Measurements from ENCODE around the gene DCST1. TPM values are rescaled to one million over a fixed set of nuclear protein-coding genes. Genes with fewer than 3 reads are reported as not detected.

The DCST1 gene
- total RNA-seq, 1 donor from 2014 or later = not detected

DNA sequence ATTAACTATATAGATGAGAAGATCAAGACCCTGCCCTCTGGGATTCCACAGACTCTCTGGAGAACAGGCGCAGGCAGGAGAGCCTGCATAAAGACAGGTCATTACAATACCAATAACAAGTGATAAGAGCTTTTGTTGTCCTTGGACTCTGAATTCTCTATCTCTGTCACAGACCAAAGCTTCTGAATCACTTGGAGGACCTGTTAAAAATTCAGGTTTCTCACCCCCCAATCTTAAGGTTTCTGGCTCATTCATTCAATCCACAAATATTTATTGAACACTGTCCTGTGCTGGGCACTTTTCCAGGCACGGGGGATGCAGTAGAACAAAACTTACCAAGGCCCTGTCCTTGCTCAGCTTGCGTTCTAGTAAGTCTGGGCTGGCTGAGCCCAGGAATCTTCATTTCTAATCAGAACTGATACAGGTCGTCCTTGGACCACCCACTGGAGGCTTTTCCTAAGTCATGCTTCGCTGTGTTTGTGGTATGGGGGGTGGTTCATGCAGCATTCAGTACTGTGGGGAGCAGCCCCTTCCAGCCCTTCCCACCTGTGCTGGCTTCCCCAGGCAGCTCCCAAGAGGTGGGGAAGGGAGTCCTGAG is 31.3 kb downstream of the DCST1 start:
- Histone ChIP-seq H3K36me3 (ENCODE audit: control insufficient read depth, insufficient read depth, low read length) (no peaks in the 10 kb centered on the region), H3K27me3 (ENCODE audit: control insufficient read depth, insufficient read depth, low read length) (no peaks in the 10 kb centered on the region), H3K4me3 (ENCODE audit: low read depth, low read length) (no peak overlapping the region)
- no peak for DNase-seq (ENCODE audit: low read depth)
- TF ChIP-seq, protein P1, sequence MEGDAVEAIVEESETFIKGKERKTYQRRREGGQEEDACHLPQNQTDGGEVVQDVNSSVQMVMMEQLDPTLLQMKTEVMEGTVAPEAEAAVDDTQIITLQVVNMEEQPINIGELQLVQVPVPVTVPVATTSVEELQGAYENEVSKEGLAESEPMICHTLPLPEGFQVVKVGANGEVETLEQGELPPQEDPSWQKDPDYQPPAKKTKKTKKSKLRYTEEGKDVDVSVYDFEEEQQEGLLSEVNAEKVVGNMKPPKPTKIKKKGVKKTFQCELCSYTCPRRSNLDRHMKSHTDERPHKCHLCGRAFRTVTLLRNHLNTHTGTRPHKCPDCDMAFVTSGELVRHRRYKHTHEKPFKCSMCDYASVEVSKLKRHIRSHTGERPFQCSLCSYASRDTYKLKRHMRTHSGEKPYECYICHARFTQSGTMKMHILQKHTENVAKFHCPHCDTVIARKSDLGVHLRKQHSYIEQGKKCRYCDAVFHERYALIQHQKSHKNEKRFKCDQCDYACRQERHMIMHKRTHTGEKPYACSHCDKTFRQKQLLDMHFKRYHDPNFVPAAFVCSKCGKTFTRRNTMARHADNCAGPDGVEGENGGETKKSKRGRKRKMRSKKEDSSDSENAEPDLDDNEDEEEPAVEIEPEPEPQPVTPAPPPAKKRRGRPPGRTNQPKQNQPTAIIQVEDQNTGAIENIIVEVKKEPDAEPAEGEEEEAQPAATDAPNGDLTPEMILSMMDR (IDR thresholded peaks at IDR 0.05; ENCODE audit: insufficient read depth, low read length, poor library complexity, severe bottlenecking) = no peak

DNA sequence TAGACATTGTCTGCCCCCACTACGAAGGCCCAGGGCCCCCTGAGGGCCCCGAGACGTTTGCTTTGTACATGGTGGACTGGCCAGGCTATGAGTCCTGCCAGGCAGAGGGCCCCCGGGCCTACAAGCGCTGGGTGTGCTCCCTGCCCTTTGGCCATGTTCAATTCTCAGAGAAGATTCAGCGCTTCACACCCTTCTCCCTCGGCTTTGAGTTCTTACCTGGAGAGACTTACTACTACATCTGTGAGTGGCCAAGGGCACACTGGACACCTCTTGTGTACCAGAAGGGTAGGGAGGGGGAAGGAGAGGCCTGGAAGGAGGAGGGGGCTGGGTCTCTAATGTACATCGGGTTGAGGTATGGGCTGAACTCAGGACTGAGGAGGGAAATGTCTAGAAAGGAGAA is 33.2 kb downstream of the DCST1 start:
- H3K36me3 ChIP-seq (ENCODE audit: control insufficient read depth, insufficient read depth, low read length) = no peaks in the 10 kb centered on the region
- H3K4me3 ChIP-seq (ENCODE audit: low read depth, low read length) = no peak overlapping the region
- DNase-seq (ENCODE audit: low read depth) = no peak
- TF ChIP-seq, protein P1 (IDR thresholded peaks at IDR 0.05; ENCODE audit: insufficient read depth, low read length, poor library complexity, severe bottlenecking) = no peak
- peaks cover 2% of the 10 kb centered on the region for H3K27me3 ChIP-seq (ENCODE audit: control insufficient read depth, insufficient read depth, low read length)

DNA sequence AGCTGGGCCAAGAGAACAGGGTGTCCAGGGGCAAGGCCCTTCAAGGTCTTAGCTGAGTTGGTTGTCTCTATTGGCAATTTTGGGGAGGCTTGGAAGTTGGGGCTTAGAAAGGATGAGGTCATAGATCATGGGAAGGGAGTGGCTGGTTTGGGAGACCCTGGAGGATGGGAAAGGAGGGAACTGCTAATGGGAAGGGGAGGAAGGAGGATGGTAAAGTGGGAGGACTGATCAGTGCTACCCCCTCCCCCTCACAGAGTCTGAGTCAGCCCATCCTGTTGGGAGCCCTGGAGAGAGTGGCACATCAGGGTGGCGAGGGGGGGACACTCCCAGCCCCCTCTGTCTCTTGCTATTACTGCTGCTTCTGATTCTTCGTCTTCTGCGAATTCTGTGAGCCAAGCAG is 35.0 kb downstream of the DCST1 start:
- TF ChIP-seq, protein P1 (IDR thresholded peaks at IDR 0.05; ENCODE audit: insufficient read depth, low read length, poor library complexity, severe bottlenecking) = no peak
- Histone ChIP-seq H3K4me3 (ENCODE audit: low read depth, low read length) (no peak overlapping the region), H3K27me3 (ENCODE audit: control insufficient read depth, insufficient read depth, low read length) (peaks cover 11% of the 10 kb centered on the region), H3K36me3 (ENCODE audit: control insufficient read depth, insufficient read depth, low read length) (no peaks in the 10 kb centered on the region)
- no peak for DNase-seq (ENCODE audit: low read depth)

DNA sequence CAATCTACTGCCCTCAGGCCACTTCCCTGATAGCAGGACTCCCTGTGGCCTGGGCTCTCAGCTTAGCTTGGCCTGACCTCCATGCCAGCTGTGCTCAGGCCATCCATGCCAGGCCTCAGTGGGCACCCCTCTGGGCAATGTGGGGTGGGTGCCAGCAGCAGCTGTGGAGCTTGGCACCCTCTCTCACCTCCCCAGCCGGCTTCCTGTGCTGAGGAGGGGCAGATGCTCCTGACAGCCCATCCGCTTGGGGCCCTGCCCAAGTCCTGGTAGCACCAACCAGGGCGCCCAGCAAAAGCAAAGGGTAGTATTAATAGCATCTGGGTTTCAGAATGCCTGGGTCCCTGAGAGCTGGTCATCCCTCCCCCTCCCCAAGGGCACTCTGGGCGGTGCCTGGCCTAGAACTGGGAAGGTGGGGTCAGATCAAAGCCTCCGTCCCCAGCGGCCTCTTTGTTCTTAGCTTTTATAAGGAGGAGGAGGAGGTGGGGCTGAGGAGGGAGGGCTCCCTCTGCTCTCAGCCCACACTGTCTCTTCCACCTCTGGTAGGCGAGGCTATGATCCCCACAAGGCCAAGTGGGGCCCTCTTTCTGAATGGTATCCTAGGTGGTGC is 36.0 kb downstream of the DCST1 start:
- DNase-seq (ENCODE audit: low read depth) = no peak
- Histone ChIP-seq H3K4me3 (ENCODE audit: low read depth, low read length) (no peak overlapping the region), H3K27me3 (ENCODE audit: control insufficient read depth, insufficient read depth, low read length) (peaks cover 11% of the 10 kb centered on the region), H3K36me3 (ENCODE audit: control insufficient read depth, insufficient read depth, low read length) (no peaks in the 10 kb centered on the region)
- TF ChIP-seq, protein P1 (IDR thresholded peaks at IDR 0.05; ENCODE audit: insufficient read depth, low read length, poor library complexity, severe bottlenecking) = no peak

DNA sequence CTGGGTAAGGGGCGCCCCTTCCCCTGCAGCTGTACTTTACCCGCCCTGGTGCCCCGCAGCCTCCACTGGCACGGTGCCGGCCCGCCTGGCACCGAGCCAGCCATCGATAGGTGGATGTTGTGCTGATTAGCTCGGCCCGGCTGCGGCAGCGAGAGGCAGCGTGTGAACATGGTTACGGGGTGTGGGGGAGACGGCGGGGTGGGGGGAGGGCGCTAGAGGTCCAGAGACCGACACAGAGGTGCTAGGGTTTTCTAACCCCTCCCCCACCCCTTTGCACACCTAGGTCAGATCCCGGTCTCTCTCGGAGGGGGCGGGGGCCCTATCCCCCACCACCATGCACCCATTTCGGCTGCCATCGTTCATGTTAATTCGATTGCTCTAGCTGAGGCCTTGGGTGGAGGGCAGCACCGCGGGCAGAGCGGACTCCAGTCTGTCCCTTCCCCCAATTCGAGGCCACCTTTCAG is 36.6 kb downstream of the DCST1 start:
- no peak overlapping the region for H3K4me3 ChIP-seq (ENCODE audit: low read depth, low read length)
- DNase-seq (ENCODE audit: low read depth) = no peak
- TF ChIP-seq, protein P1 (IDR thresholded peaks at IDR 0.05; ENCODE audit: insufficient read depth, low read length, poor library complexity, severe bottlenecking) = no peak
- H3K36me3 ChIP-seq (ENCODE audit: control insufficient read depth, insufficient read depth, low read length) = no peaks in the 10 kb centered on the region
- peaks cover 13% of the 10 kb centered on the region for H3K27me3 ChIP-seq (ENCODE audit: control insufficient read depth, insufficient read depth, low read length)
